Measurements from ENCODE around the gene ADCY9. TPM values are rescaled to one million over a fixed set of nuclear protein-coding genes. Genes with fewer than 3 reads are reported as not detected.

ADCY9 gene
- total RNA-seq, 1 donor from 2014 or later, result 30.4 TPM

- Mint-ChIP-seq H3K36me3 (ENCODE audit: unreplicated experiment) (no peaks in the 10 kb centered on the region), H3K27me3 (ENCODE audit: unreplicated experiment) (peaks cover 5% of the 10 kb centered on the region), H3K27ac (ENCODE audit: unreplicated experiment) (no peak overlapping the region), H3K9me3 (ENCODE audit: unreplicated experiment) (peaks cover 5% of the 10 kb centered on the region), H3K4me1 (ENCODE audit: low read depth, unreplicated experiment) (peaks cover 2% of the 10 kb centered on the region), H3K4me3 (ENCODE audit: unreplicated experiment) (no peak overlapping the region)
- peak; percentile 31 for TF ChIP-seq CTCF (IDR thresholded peaks at IDR 0.05; ENCODE audit: partially characterized antibody, unreplicated experiment)
- peak; percentile 80 for DNase-seq
Measured at GRCh38 chr16:3983081-3983520, 133.1 kb downstream of the ADCY9 start.

- no peak for TF ChIP-seq CTCF (IDR thresholded peaks at IDR 0.05; ENCODE audit: partially characterized antibody, unreplicated experiment)
- Mint-ChIP-seq H3K4me1 (ENCODE audit: low read depth, unreplicated experiment) (peaks cover 2% of the 10 kb centered on the region), H3K36me3 (ENCODE audit: unreplicated experiment) (no peaks in the 10 kb centered on the region)
Measured at GRCh38 chr16:3982216-3982615, 134.0 kb downstream of the ADCY9 start.

GRCh38 chr16:3980253-3981111, 135.8 kb downstream of the ADCY9 start:
- no peak overlapping the region for H3K4me3 Mint-ChIP-seq (ENCODE audit: unreplicated experiment)
- H3K4me1 Mint-ChIP-seq (ENCODE audit: low read depth, unreplicated experiment), result peaks cover 2% of the 10 kb centered on the region
- H3K27ac Mint-ChIP-seq (ENCODE audit: unreplicated experiment), result no peak overlapping the region
- no peak for DNase-seq
- TF ChIP-seq CTCF (IDR thresholded peaks at IDR 0.05; ENCODE audit: partially characterized antibody, unreplicated experiment), result no peak
- no peaks in the 10 kb centered on the region for H3K27me3 Mint-ChIP-seq (ENCODE audit: unreplicated experiment)
- peaks cover 5% of the 10 kb centered on the region for H3K9me3 Mint-ChIP-seq (ENCODE audit: unreplicated experiment)
- H3K36me3 Mint-ChIP-seq (ENCODE audit: unreplicated experiment), result no peaks in the 10 kb centered on the region

More at GRCh38 chr16:3982216-3982615, 134.0 kb downstream of the ADCY9 start:
- no peak overlapping the region for H3K27ac Mint-ChIP-seq (ENCODE audit: unreplicated experiment)
- no peak for DNase-seq
- no peak overlapping the region for H3K4me3 Mint-ChIP-seq (ENCODE audit: unreplicated experiment)
- H3K27me3 Mint-ChIP-seq (ENCODE audit: unreplicated experiment), result peaks cover 2% of the 10 kb centered on the region
- H3K9me3 Mint-ChIP-seq (ENCODE audit: unreplicated experiment), result peaks cover 5% of the 10 kb centered on the region

- no peak for TF ChIP-seq CTCF (IDR thresholded peaks at IDR 0.05; ENCODE audit: partially characterized antibody, unreplicated experiment)
- Mint-ChIP-seq H3K4me1 (ENCODE audit: low read depth, unreplicated experiment) (peaks cover 2% of the 10 kb centered on the region), H3K27ac (ENCODE audit: unreplicated experiment) (no peak overlapping the region), H3K36me3 (ENCODE audit: unreplicated experiment) (no peaks in the 10 kb centered on the region), H3K27me3 (ENCODE audit: unreplicated experiment) (no peaks in the 10 kb centered on the region), H3K9me3 (ENCODE audit: unreplicated experiment) (peaks cover 5% of the 10 kb centered on the region), H3K4me3 (ENCODE audit: unreplicated experiment) (no peak overlapping the region)
- no peak for DNase-seq
Measured at GRCh38 chr16:3979518-3979917, 136.7 kb downstream of the ADCY9 start.

- TF ChIP-seq CTCF (IDR thresholded peaks at IDR 0.05; ENCODE audit: partially characterized antibody, unreplicated experiment), result no peak
- H3K36me3 Mint-ChIP-seq (ENCODE audit: unreplicated experiment), result no peaks in the 10 kb centered on the region
- no peaks in the 10 kb centered on the region for H3K27me3 Mint-ChIP-seq (ENCODE audit: unreplicated experiment)
- H3K9me3 Mint-ChIP-seq (ENCODE audit: unreplicated experiment), result peaks cover 5% of the 10 kb centered on the region
- H3K4me3 Mint-ChIP-seq (ENCODE audit: unreplicated experiment), result no peak overlapping the region
- DNase-seq, result no peak
- H3K27ac Mint-ChIP-seq (ENCODE audit: unreplicated experiment), result no peak overlapping the region
- H3K4me1 Mint-ChIP-seq (ENCODE audit: low read depth, unreplicated experiment), result peaks cover 2% of the 10 kb centered on the region
Measured at GRCh38 chr16:3979070-3979469, 137.2 kb downstream of the ADCY9 start.
